HepG2 (cell line): ENCODE measurements around the gene SNAI3. TPM values are rescaled to one million over a fixed set of nuclear protein-coding genes. Genes with fewer than 3 reads are reported as not detected.

Experiments
- ADNP ChIP-seq: sonication (generic); formaldehyde crosslinking; IDR thresholded peaks from 2 replicates; pipeline ENCODE4 v1.4.0; 2020; ENCODE audit warnings: missing genetic modification reagents
- AHDC1 ChIP-seq: sonication (generic); formaldehyde crosslinking; IDR thresholded peaks from 2 replicates; pipeline ENCODE4 v1.5.1; 2020; ENCODE audit warnings: mild to moderate bottlenecking, missing genetic modification reagents, borderline replicate concordance
- ARNT2 ChIP-seq: sonication (generic); formaldehyde crosslinking; IDR thresholded peaks from 2 replicates; pipeline ENCODE4 v1.8.0; 2022; ENCODE audit warnings: mild to moderate bottlenecking, low read depth, missing genetic modification reagents, moderate library complexity
- GLMP ChIP-seq: sonication (generic); formaldehyde crosslinking; IDR thresholded peaks from 2 replicates; pipeline ENCODE4 v1.9.0; 2021; ENCODE audit warnings: missing genetic modification reagents, mild to moderate bottlenecking, borderline replicate concordance
- IKZF5 ChIP-seq: IDR thresholded peaks from 2 replicates; pipeline ENCODE4 v1.6.1; 2018; ENCODE audit warnings: missing genetic modification reagents, mild to moderate bottlenecking, missing compliant biosample characterization
- KLF11 ChIP-seq: IDR thresholded peaks from 2 replicates; pipeline ENCODE4 v1.6.1; 2016; ENCODE audit warnings: missing compliant biosample characterization
- KLF13 ChIP-seq: sonication (generic); formaldehyde crosslinking; IDR thresholded peaks from 2 replicates; pipeline ENCODE4 v1.4.0; 2020; ENCODE audit warnings: mild to moderate bottlenecking, missing genetic modification reagents
- MAFF ChIP-seq: IDR thresholded peaks from 2 replicates; pipeline ENCODE4 v1.6.1; 2011; ENCODE audit warnings: low read depth, low read length, improper control_type of control experiment
- NBN ChIP-seq: fragments of 450-650 bp; conservative IDR thresholded peaks from 2 replicates; pipeline ENCODE4 v1.6.1; 2017
- NR3C1 ChIP-seq: sonication (generic); formaldehyde crosslinking; IDR thresholded peaks from 2 replicates; pipeline ENCODE4 v1.4.0; 2020; ENCODE audit warnings: missing genetic modification reagents
- NRL ChIP-seq: sonication (generic); formaldehyde crosslinking; IDR thresholded peaks from 2 replicates; pipeline ENCODE4 v1.5.0; 2020; ENCODE audit warnings: missing genetic modification reagents, mild to moderate bottlenecking, moderate library complexity, borderline replicate concordance
- RXRB ChIP-seq: IDR thresholded peaks from 2 replicates; pipeline ENCODE4 v1.6.1; 2016; ENCODE audit warnings: borderline replicate concordance, missing genetic modification reagents, missing compliant biosample characterization
- SAP130 ChIP-seq: IDR thresholded peaks from 2 replicates; pipeline ENCODE4 v1.6.1; 2016; ENCODE audit warnings: low read depth
- SMARCC2 ChIP-seq: fragments of 450-650 bp; IDR thresholded peaks from 2 replicates; pipeline ENCODE4 v1.6.1; 2017; ENCODE audit warnings: antibody characterized with exemption, mild to moderate bottlenecking
- U2AF1 ChIP-seq: fragments of 200-400 bp; formaldehyde crosslinking; optimal IDR thresholded peaks from 2 replicates; pipeline ENCODE3; 2017; ENCODE audit warnings: mild to moderate bottlenecking, low read depth, low read length
- ZNF33B ChIP-seq: sonication (generic); formaldehyde crosslinking; IDR thresholded peaks from 2 replicates; pipeline ENCODE4 v1.5.1; 2020; ENCODE audit warnings: mild to moderate bottlenecking, missing genetic modification reagents
- ZNF713 ChIP-seq: sonication (generic); formaldehyde crosslinking; IDR thresholded peaks from 2 replicates; pipeline ENCODE4 v1.4.0; 2020; ENCODE audit warnings: mild to moderate bottlenecking, missing genetic modification reagents
- polyA plus RNA-seq, 8 experiments: library from polyadenylated mRNA; depleted of rRNA in 3 of 8; stranded (reverse) in 7 of 8; unstranded in 1 of 8; fragments of >200 nt; fragmentation: Illumina TruSeq in 4 of 8; extraction: Trizol in 4 of 8; gene quantifications; 2 replicates each; pipeline versions ENCODE4 v1.2.1 to v1.2.3, GENCODE V29; 2011 to 2016; ENCODE audit warnings: low read depth in 4 of 8, missing spikeins in 1 of 8, mixed read lengths in 1 of 8; ENCODE audit not compliant: insufficient read depth in 1 of 8
- total RNA-seq, 5 experiments: library from RNA; depleted of rRNA; stranded (reverse); fragments of >200 nt; fragmentation: Illumina TruSeq; extraction: Trizol; gene quantifications; 2 replicates each; pipeline ENCODE4 v1.2.3, GENCODE V29; 2016; ENCODE audit warnings: low read depth in 1 of 5

Gene SNAI3
- total and polyA plus RNA-seq, 2 of the 13 experiments (the other 11 are each of a cell fraction or from before 2014, with no cell fraction given), result 0.09 to 0.18 TPM

GRCh38 chr16:88651276-88651988 is 34.9 kb downstream of the SNAI3 start (continued):
- TF ChIP-seq ARNT2 (CRISPR knock-in tag), result peak; percentile 26; the same call in 1 of the 2 replicates
- peak; percentile 72 for TF ChIP-seq U2AF1
- peak; percentile 95 for TF ChIP-seq IKZF5 (CRISPR knock-in tag)
- peak; percentile 65; the same call in 1 of the 2 replicates for TF ChIP-seq AHDC1
- peak; percentile 99 for TF ChIP-seq RXRB (CRISPR knock-in tag)
- TF ChIP-seq NR3C1 (CRISPR knock-in tag), result no peak
- TF ChIP-seq KLF13 (CRISPR knock-in tag), result peak; percentile 86; the same call in 1 of the 2 replicates
- no peak for TF ChIP-seq NBN
- no peak; the same call in 1 of the 2 replicates for TF ChIP-seq ZNF33B
- TF ChIP-seq MAFF, result no peak
- peak; percentile 15; the same call in 1 of the 2 replicates for TF ChIP-seq NRL (CRISPR knock-in tag)
- TF ChIP-seq SMARCC2, result no peak
- TF ChIP-seq ADNP (CRISPR knock-in tag), result no peak
- TF ChIP-seq GLMP, result no peak
- no peak for TF ChIP-seq KLF11 (CRISPR knock-in tag)
- no peak for TF ChIP-seq ZNF713
- peak; percentile 97 for TF ChIP-seq SAP130 (CRISPR knock-in tag)
